HG03103 (cell line): ENCODE data around the gene FNDC3B.
A peak's percentile ranks its signal among the peaks of the same experiment; 100 is the strongest.
"Not testable (repeated sequence)": the region's sequence is repeated elsewhere in the genome, so short reads cannot be mapped to it uniquely, and the experiment has no call there.

Experiments
- ATAC-seq: cut with Tn5 transposase; IDR thresholded peaks from one replicate; pipeline ENCODE4 v1.9.1; 2021; ENCODE audit warnings: low read depth; ENCODE audit not compliant: unreplicated experiment

Gene FNDC3B

DNA sequence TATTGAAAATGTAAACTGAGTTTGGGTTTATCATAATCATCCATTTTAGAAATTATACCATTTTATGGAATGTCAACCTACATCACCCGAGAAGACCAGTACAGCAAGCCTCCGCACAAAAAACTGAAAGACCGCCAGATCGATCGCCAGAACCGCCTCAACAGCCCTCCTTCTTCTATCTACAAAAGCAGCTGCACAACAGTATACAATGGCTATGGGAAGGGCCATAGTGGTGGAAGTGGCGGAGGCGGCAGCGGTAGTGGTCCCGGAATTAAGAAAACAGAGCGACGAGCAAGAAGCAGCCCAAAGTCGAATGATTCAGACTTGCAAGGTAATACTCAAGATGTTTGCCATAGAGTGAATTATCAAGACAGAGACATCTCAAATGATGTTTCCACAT lies 211.8 kb downstream of the FNDC3B start:
- ATAC-seq, result no peak

GRCh38 chr3:172253200-172253599 lies 213.8 kb downstream of the FNDC3B start:
- no peak for ATAC-seq

GRCh38 chr3:172254542-172254941 lies 215.2 kb downstream of the FNDC3B start:
- ATAC-seq, result no peak

- ATAC-seq, result not testable (repeated sequence)
Measured at GRCh38 chr3:172255321-172255720, 215.9 kb downstream of the FNDC3B start.

GRCh38 chr3:172256101-172256734 lies 216.8 kb downstream of the FNDC3B start:
- ATAC-seq, result no peak

DNA sequence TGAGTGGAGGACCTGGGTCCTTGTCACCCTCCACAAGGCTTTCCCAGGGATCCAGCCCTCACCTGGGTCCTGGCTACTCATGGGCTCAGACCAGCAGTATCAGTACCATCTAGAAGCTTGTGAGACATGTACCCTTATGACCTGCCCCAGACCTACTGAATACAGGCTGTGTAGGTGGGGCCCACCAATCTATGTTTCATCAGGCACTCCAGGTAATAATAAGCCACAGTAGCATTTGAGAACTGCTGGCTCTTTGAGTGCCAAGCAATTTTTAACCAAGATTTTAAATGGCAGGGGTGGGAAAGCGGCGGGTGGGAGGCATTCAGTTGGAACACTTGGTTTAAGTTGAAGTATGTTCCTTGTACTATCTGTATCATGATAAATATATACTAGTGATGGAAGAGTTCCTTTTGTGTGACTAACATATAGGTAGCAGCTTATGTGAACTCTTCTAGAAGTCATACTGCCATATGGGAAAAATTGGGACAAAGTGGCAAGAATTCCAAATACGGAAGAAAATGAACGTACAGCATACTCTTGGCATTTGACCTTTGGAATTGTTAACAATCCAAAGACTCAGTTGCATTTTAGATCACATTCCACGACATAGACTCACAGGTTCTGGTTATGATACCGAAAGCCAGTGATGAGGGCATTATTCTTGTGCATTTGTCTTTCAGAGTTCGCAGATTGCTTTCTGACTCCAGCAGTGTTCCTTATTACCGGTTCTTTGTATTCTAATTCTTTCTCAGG lies 218.4 kb downstream of the FNDC3B start:
- ATAC-seq, result no peak

DNA sequence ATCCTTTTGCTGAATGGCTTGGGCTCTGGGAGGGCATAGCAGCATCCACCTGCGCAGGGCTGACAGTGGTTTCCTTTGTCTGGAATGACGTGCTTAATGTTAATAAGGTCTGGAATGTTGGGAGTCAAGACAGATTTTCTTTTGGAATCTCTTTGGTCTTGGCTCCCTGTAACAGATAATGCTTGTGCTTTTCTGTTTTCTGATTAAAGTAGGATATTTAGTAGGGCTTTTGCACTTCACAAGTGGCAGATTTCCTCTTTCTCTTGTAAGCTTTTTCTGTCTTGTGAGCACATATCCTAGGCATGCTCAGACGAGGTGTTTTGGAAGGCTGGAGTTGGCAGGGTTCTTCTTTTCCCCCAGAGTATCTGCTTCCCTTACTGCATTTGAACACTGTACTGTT lies 219.2 kb downstream of the FNDC3B start:
- ATAC-seq, result no peak

GRCh38 chr3:172259111-172259541 lies 219.7 kb downstream of the FNDC3B start:
- ATAC-seq, result no peak

- ATAC-seq, result no peak
Measured at GRCh38 chr3:172259726-172260248, 220.4 kb downstream of the FNDC3B start.

GRCh38 chr3:172260381-172260780 lies 221.0 kb downstream of the FNDC3B start:
- ATAC-seq, result no peak

DNA sequence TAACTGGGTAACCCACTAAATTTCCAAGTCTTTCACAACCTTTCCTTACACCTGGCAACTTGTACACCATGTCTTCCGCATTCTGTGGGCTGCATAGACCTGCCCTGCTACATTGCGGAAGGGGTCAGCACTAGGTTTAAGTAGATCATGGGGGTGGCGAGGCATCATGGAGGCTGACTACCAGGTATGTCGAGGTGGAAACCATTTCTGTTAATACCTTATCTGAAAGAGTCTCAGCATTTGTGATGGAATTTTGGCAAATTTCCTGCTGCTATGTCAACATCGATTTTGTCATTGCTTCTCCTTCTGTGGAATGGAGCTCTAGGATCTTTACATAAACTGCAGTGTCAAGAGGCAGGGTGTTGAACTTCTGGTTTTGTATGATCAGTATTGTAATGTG lies 221.7 kb downstream of the FNDC3B start:
- ATAC-seq, result no peak

- ATAC-seq, result no peak
Measured at GRCh38 chr3:172262991-172263608, 223.7 kb downstream of the FNDC3B start.

- no peak for ATAC-seq
Measured at GRCh38 chr3:172263781-172264486, 224.6 kb downstream of the FNDC3B start.

- no peak for ATAC-seq
Measured at GRCh38 chr3:172266103-172266502, 226.7 kb downstream of the FNDC3B start.

- ATAC-seq, result no peak
Measured at GRCh38 chr3:172268425-172268824, 229.0 kb downstream of the FNDC3B start.

DNA sequence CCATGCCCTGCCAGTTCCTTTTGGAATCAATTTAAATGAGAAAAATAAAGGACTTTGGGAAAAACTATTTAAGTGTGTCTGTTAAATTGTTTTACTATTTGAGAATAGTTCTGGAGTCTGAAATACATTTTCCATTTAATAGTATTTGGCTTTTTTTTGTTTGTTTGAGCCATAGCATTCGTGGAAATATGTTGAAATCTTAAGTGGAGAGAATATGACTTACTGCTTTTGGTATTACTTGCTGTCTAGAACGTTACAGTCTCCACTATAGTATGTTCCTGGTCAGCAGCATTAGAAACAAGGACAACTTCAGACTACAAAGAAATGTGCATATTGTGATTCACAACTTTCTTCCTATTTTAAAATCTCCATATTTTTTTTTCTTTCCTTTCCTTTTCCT lies 229.5 kb downstream of the FNDC3B start:
- no peak for ATAC-seq

DNA sequence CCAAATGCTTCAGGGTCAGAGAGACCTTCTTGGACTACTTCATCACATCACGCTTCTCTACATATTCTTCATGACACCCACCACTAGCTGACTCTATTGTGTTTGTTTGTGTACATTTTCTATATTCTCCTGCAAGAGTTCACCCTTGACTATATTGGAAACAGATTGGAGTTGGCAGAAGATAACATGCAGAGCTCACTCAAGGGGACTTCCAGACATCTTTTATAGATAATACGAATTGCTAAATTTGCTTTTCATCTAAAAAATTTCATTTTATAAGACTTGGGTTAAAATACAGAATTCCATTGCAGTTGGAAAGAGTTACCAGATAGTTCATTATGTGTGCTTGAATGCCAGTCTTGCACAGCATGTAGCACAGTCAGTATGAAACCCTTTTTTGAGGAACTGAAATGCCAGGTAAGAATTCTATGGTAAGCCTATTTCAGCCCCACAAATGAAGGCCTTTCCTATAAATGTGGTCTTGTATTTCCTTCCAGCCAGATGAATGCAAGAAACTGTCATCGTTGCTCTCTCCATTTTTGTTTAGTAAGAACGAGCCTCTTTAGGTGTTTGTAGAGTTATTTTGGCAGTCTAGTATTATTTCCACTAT lies 231.3 kb downstream of the FNDC3B start:
- ATAC-seq, result peak; percentile 97

- no peak for ATAC-seq
Measured at GRCh38 chr3:172271386-172271976, 232.1 kb downstream of the FNDC3B start.

DNA sequence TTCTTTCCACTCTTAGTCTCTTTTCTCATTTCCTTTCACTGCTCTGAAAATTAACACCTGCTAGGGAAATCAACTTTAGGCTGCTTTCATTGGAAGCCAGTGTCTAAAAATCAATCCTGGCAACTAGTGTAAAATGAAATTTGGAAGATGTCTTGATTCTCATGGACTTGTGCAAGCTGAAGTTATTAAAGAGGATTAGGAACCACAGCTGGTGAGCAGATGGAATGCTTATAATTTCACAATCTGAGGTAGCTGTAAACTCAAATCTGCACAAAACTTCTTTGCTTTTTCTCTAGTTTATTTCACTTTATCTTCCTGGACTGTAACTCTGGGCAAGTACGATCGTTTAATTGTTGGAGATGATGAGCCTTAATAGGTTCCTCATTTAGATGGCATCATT lies 233.3 kb downstream of the FNDC3B start:
- ATAC-seq, result no peak

DNA sequence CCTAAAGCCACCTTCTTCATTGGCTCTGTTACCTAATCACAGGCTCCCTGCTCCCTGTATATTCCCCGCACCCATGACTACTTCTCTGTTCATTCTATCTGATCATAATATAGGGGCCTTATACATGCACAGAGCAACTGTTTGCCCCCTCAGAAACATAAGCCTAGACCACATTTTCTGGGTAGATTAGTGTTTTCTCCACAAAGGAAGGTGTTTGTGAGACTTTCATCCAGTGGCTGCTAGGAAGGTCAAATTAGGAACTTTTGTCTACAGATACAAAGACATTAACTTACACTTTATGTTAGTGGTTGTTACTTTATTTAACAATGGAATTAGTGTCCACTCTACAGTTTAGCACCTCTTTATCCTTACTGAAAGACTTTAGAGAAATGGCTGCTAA lies 234.0 kb downstream of the FNDC3B start:
- no peak for ATAC-seq
